ENCODE measurements around the gene DUSP22.
"Not testable (repeated sequence)": the region's sequence is repeated elsewhere in the genome, so short reads cannot be mapped to it uniquely, and the experiment has no call there.

The DUSP22 gene

GRCh38 chr6:313917-314316 is 21.6 kb downstream of the DUSP22 start:
- no peak for DNase-seq

- no peak for DNase-seq
Measured at GRCh38 chr6:314377-314776, 22.1 kb downstream of the DUSP22 start.

GRCh38 chr6:315226-315625 is 22.9 kb downstream of the DUSP22 start:
- no peak for DNase-seq

- no peak for DNase-seq
Measured at GRCh38 chr6:315921-316752, 23.9 kb downstream of the DUSP22 start.

- DNase-seq: no peak
Measured at GRCh38 chr6:316753-317038, 24.4 kb downstream of the DUSP22 start.

- DNase-seq: no peak
Measured at GRCh38 chr6:317060-317447, 24.8 kb downstream of the DUSP22 start.

GRCh38 chr6:317448-318144 is 25.3 kb downstream of the DUSP22 start:
- no peak for DNase-seq

GRCh38 chr6:318243-318890 is 26.1 kb downstream of the DUSP22 start:
- DNase-seq: no peak

- no peak for DNase-seq
Measured at GRCh38 chr6:319177-320131, 27.2 kb downstream of the DUSP22 start.

- no peak for DNase-seq
Measured at GRCh38 chr6:320351-321157, 28.3 kb downstream of the DUSP22 start.

- no peak for DNase-seq
Measured at GRCh38 chr6:321158-321438, 28.8 kb downstream of the DUSP22 start.

- no peak for DNase-seq
Measured at GRCh38 chr6:321536-322258, 29.4 kb downstream of the DUSP22 start.

GRCh38 chr6:322259-322930 is 30.1 kb downstream of the DUSP22 start:
- DNase-seq: no peak

GRCh38 chr6:322940-323729 is 30.8 kb downstream of the DUSP22 start:
- no peak for DNase-seq

- no peak for DNase-seq
Measured at GRCh38 chr6:323730-324088, 31.4 kb downstream of the DUSP22 start.

GRCh38 chr6:324116-324728 is 31.9 kb downstream of the DUSP22 start:
- DNase-seq: no peak

GRCh38 chr6:324729-325125 is 32.4 kb downstream of the DUSP22 start:
- no peak for DNase-seq

- not testable (repeated sequence) for DNase-seq
Measured at GRCh38 chr6:325161-325860, 33.0 kb downstream of the DUSP22 start.

GRCh38 chr6:326066-326465 is 33.8 kb downstream of the DUSP22 start:
- not testable (repeated sequence) for DNase-seq

Measured in NCI-H2029 (cell line).